GM23338 (cell line): Measurements from ENCODE around the gene AIF1L. TPM values are rescaled to one million over a fixed set of nuclear protein-coding genes. Genes with fewer than 3 reads are reported as not detected.

Source experiments
- ATAC-seq: fragments of 200-7000 bp; cut with Tn5 transposase; 3 replicates; pipeline ENCODE4 v1.9.1; 2020
- DNase-seq: peaks from one replicate; pipeline ENCODE4 v3.0.0-alpha.2; 2015; ENCODE audit warnings: low spot score
- H2AFZ ChIP-seq: fragments of 200-600 bp; sonication (generic); 2 replicates; pipeline ENCODE4 v1.8.0; 2016; ENCODE audit warnings: antibody characterized with exemption, mild to moderate bottlenecking, moderate library complexity
- H3F3A ChIP-seq: fragments of 200-600 bp; sonication (generic); replicated peaks from 2 replicates; pipeline ENCODE4 v1.8.0; 2017; ENCODE audit warnings: antibody characterized with exemption, mixed run types, low read depth
- H3K27ac ChIP-seq: fragments of 200-600 bp; sonication (generic); 2 replicates; pipeline ENCODE4 v1.6.1; 2016; ENCODE audit warnings: low read depth
- H3K27me3 ChIP-seq: fragments of 200-600 bp; sonication (generic); 2 replicates; pipeline ENCODE4 v1.8.0; 2016; ENCODE audit warnings: mild to moderate bottlenecking, mixed run types, moderate library complexity; ENCODE audit not compliant: insufficient read depth
- H3K36me3 ChIP-seq: fragments of 200-600 bp; sonication (generic); 2 replicates; pipeline ENCODE4 v1.8.0; 2016; ENCODE audit warnings: mild to moderate bottlenecking; ENCODE audit not compliant: insufficient read depth
- H3K4me1 ChIP-seq: fragments of 200-600 bp; sonication (generic); 2 replicates; pipeline ENCODE4 v1.8.0; 2016; ENCODE audit warnings: mild to moderate bottlenecking, moderate library complexity; ENCODE audit not compliant: insufficient read depth
- H3K4me2 ChIP-seq: fragments of 200-600 bp; sonication (generic); 2 replicates; pipeline ENCODE4 v1.7.1; 2017; ENCODE audit warnings: mixed run types
- H3K4me3 ChIP-seq: fragments of 200-600 bp; sonication (generic); 2 replicates; pipeline ENCODE4 v1.6.1; 2016; ENCODE audit warnings: mixed run types
- H3K79me2 ChIP-seq: fragments of 200-600 bp; sonication (generic); replicated peaks from 2 replicates; pipeline ENCODE4 v1.8.0; 2017; ENCODE audit warnings: mild to moderate bottlenecking; ENCODE audit not compliant: insufficient read depth
- H3K9me2 ChIP-seq: fragments of 200-600 bp; sonication (generic); 2 replicates; pipeline ENCODE4 v1.8.0; 2017; ENCODE audit not compliant: insufficient read depth
- H4K20me1 ChIP-seq: fragments of 200-600 bp; sonication (generic); replicated peaks from 2 replicates; pipeline ENCODE4 v1.8.0; 2017; ENCODE audit warnings: mild to moderate bottlenecking; ENCODE audit not compliant: insufficient read depth
- H3K27ac Mint-ChIP-seq: 2 replicates; pipeline ENCODE4 v1.8.0; 2020; ENCODE audit warnings: inconsistent platforms, mild to moderate bottlenecking, moderate library complexity, mixed read lengths
- H3K27me3 Mint-ChIP-seq: 3 replicates; pipeline ENCODE4 v1.8.0; 2022; ENCODE audit warnings: low read depth, mild to moderate bottlenecking, moderate library complexity, mixed read lengths, inconsistent platforms; ENCODE audit not compliant: insufficient read depth, poor library complexity
- H3K36me3 Mint-ChIP-seq: 3 replicates; pipeline ENCODE4 v1.8.0; 2021; ENCODE audit warnings: low read depth, mild to moderate bottlenecking, inconsistent platforms, moderate library complexity, mixed read lengths
- H3K4me1 Mint-ChIP-seq: 3 replicates; pipeline ENCODE4 v1.8.0; 2020; ENCODE audit warnings: mild to moderate bottlenecking, inconsistent platforms, mixed read lengths
- H3K4me3 Mint-ChIP-seq: 3 replicates; pipeline ENCODE4 v1.8.0; 2021; ENCODE audit warnings: moderate library complexity, mild to moderate bottlenecking, inconsistent platforms, mixed read lengths
- H3K9me3 Mint-ChIP-seq: 3 replicates; pipeline ENCODE4 v1.8.0; 2020; ENCODE audit warnings: moderate library complexity, mild to moderate bottlenecking, inconsistent platforms, mixed read lengths
- CREB1 ChIP-seq: fragments of 250-450 bp; sonication (Bioruptor Pico); IDR thresholded peaks from 2 replicates; pipeline ENCODE4 v1.5.0; 2020; ENCODE audit warnings: low read depth, mild to moderate bottlenecking, moderate library complexity
- CTCF ChIP-seq, 2 experiments: fragments of 200-600 bp in 1 of 2; sonication (generic) in 1 of 2; conservative IDR thresholded peaks; 2 replicates each; pipeline versions ENCODE4 v1.5.1 to v1.6.1; 2016 to 2017; ENCODE audit warnings: antibody characterized with exemption in 2 of 2, low read depth in 2 of 2, mild to moderate bottlenecking in 2 of 2, moderate library complexity in 1 of 2
- ETS1 ChIP-seq: IDR thresholded peaks from 2 replicates; pipeline ENCODE4 v1.6.1; 2016; ENCODE audit warnings: antibody characterized with exemption
- EZH2 ChIP-seq: fragments of 200-600 bp; sonication (generic); IDR thresholded peaks from one replicate; pipeline ENCODE4 v1.8.0; 2017; ENCODE audit warnings: antibody characterized with exemption, mild to moderate bottlenecking, low read depth; ENCODE audit not compliant: unreplicated experiment
- EZH2phosphoT487 ChIP-seq: fragments of 200-600 bp; sonication (generic); IDR thresholded peaks from one replicate; pipeline ENCODE4 v1.8.1; 2018; ENCODE audit warnings: antibody characterized with exemption; ENCODE audit not compliant: unreplicated experiment
- JUNB ChIP-seq: IDR thresholded peaks from one replicate; pipeline ENCODE4 v1.6.1; 2016; ENCODE audit warnings: antibody characterized with exemption; ENCODE audit not compliant: unreplicated experiment
- NANOG ChIP-seq: IDR thresholded peaks from 2 replicates; pipeline ENCODE4 v1.6.1; 2016; ENCODE audit warnings: antibody characterized with exemption, borderline replicate concordance
- POLR2AphosphoS5 ChIP-seq: IDR thresholded peaks from 2 replicates; pipeline ENCODE4 v1.6.1; 2016; ENCODE audit warnings: antibody characterized with exemption, low read depth
- REST ChIP-seq: IDR thresholded peaks from one replicate; pipeline ENCODE4 v1.6.1; 2018; ENCODE audit warnings: antibody characterized with exemption; ENCODE audit not compliant: unreplicated experiment
- STAT1 ChIP-seq: IDR thresholded peaks from one replicate; pipeline ENCODE4 v1.6.1; 2016; ENCODE audit warnings: antibody characterized with exemption; ENCODE audit not compliant: unreplicated experiment
- ZNF114 ChIP-seq: fragments of 250-450 bp; sonication (Bioruptor Pico); IDR thresholded peaks from 2 replicates; pipeline ENCODE4 v1.5.0; 2020; ENCODE audit warnings: mild to moderate bottlenecking, moderate library complexity
- ZNF331 ChIP-seq: fragments of 250-450 bp; sonication (Bioruptor Pico); IDR thresholded peaks from 2 replicates; pipeline ENCODE4 v1.5.0; 2020; ENCODE audit warnings: low read depth, mild to moderate bottlenecking, moderate library complexity
- ZNF462 ChIP-seq: fragments of 250-450 bp; sonication (Bioruptor Pico); IDR thresholded peaks from 2 replicates; pipeline ENCODE4 v1.5.0; 2020; ENCODE audit warnings: mild to moderate bottlenecking, moderate library complexity
- polyA plus RNA-seq: library from polyadenylated mRNA; unstranded; fragments of >200 nt; fragmentation: Nextera tagmentation; extraction: Ambion mirVana; gene quantifications from 2 replicates; pipeline ENCODE4 v1.2.1, GENCODE V29; 2016
- total RNA-seq: library from RNA; depleted of rRNA; stranded (reverse); fragments of >200 nt; shearing (Covaris generic); gene quantifications from 2 replicates; pipeline ENCODE4 v1.2.3, GENCODE V29; 2014

Gene AIF1L
- total and polyA plus RNA-seq, 2 experiments from 2014 or later = 76.4 to 87.8 TPM

- Mint-ChIP-seq H3K4me3 (no peak overlapping the region), H3K4me1 (no peaks in the 10 kb centered on the region), H3K27ac (no peak overlapping the region), H3K36me3 (peaks cover 6% of the 10 kb centered on the region), H3K9me3 (no peaks in the 10 kb centered on the region; the same call in 2 of the 3 replicates), H3K27me3 (peaks cover 1% of the 10 kb centered on the region)
- DNase-seq = no peak
- no peak for ATAC-seq
- TF ChIP-seq ZNF114 (CRISPR knock-in tag) (no peak), POLR2AphosphoS5 (no peak), NANOG (no peak), CTCF (conservative IDR thresholded peaks at IDR 0.05; ENCODE audit: low read depth in 2 of 2) (no peak), ETS1 (no peak), JUNB (no peak), ZNF331 (no peak), ZNF462 (CRISPR knock-in tag) (no peak), EZH2phosphoT487 (no peak), REST (no peak), STAT1 (no peak), CREB1 (CRISPR knock-in tag) (no peak), EZH2 (no peak)
- no peaks in the 10 kb centered on the region for H3K9me2 ChIP-seq
- no peaks in the 10 kb centered on the region for H3F3A ChIP-seq
- no peak overlapping the region for H3K4me3 ChIP-seq
- no peak overlapping the region for H3K27ac ChIP-seq
- no peak overlapping the region for H3K4me2 ChIP-seq
- no peaks in the 10 kb centered on the region for H3K27me3 ChIP-seq
- no peaks in the 10 kb centered on the region for H4K20me1 ChIP-seq
- no peaks in the 10 kb centered on the region for H3K36me3 ChIP-seq
- H3K4me1 ChIP-seq = no peaks in the 10 kb centered on the region
- no peaks in the 10 kb centered on the region for H3K79me2 ChIP-seq
- no peak overlapping the region for H2AFZ ChIP-seq
Measured at GRCh38 chr9:131048820-131049219, 47.5 kb upstream of the AIF1L start.
